Measurements from ENCODE around the gene PLEKHA1.

GRCh38 chr10:122344741-122345258 is 29.7 kb upstream of the PLEKHA1 start:
- TF ChIP-seq CTCF (IDR thresholded peaks at IDR 0.05) (no peak), POLR2A (IDR thresholded peaks at IDR 0.05) (no peak)
